Nephron (organoid): ENCODE measurements around the gene RBMXL3.

Experiments used
- H3K27ac Mint-ChIP-seq, 3 experiments: 2 replicates each; pipeline ENCODE4 v1.8.0; 2020; ENCODE audit warnings: mixed read lengths in 3 of 3, mild to moderate bottlenecking in 2 of 3, moderate library complexity in 1 of 3
- H3K27me3 Mint-ChIP-seq: 2 replicates; pipeline ENCODE4 v1.8.0; 2021; ENCODE audit warnings: low read depth, mild to moderate bottlenecking, moderate library complexity, mixed read lengths
- H3K36me3 Mint-ChIP-seq: 2 replicates; pipeline ENCODE4 v1.8.0; 2020; ENCODE audit warnings: low read depth, mixed read lengths
- H3K4me1 Mint-ChIP-seq: 2 replicates; pipeline ENCODE4 v1.8.0; 2020; ENCODE audit warnings: mixed read lengths
- H3K4me3 Mint-ChIP-seq, 3 experiments: 2 replicates each; pipeline ENCODE4 v1.8.0; 2020; ENCODE audit warnings: mild to moderate bottlenecking in 3 of 3, mixed read lengths in 3 of 3, moderate library complexity in 2 of 3
- H3K9me3 Mint-ChIP-seq: 2 replicates; pipeline ENCODE4 v1.8.0; 2020; ENCODE audit warnings: mixed read lengths
- CTCF ChIP-seq, 3 experiments: fragments of 200-600 bp; sonication (generic); IDR thresholded peaks; one replicate each; pipeline ENCODE4 v1.5.0; 2021; ENCODE audit warnings: antibody characterized with exemption in 3 of 3; ENCODE audit not compliant: unreplicated experiment in 3 of 3

The RBMXL3 gene

GRCh38 chrX:115178473-115178872 is 10.7 kb upstream of the RBMXL3 start:
- Mint-ChIP-seq H3K9me3 (no peaks in the 10 kb centered on the region), H3K4me3 (no peak overlapping the region), H3K27me3 (no peaks in the 10 kb centered on the region), H3K4me1 (no peaks in the 10 kb centered on the region), H3K27ac (no peak overlapping the region), H3K36me3 (peaks cover 42% of the 10 kb centered on the region)
- no peak for TF ChIP-seq CTCF (IDR thresholded peaks at IDR 0.05; ENCODE audit: unreplicated experiment in 3 of 3)

- H3K4me1 Mint-ChIP-seq: no peaks in the 10 kb centered on the region
- no peak for TF ChIP-seq CTCF (IDR thresholded peaks at IDR 0.05; ENCODE audit: unreplicated experiment in 3 of 3)
- H3K9me3 Mint-ChIP-seq: peaks cover 3% of the 10 kb centered on the region
- no peak overlapping the region for H3K4me3 Mint-ChIP-seq
- H3K36me3 Mint-ChIP-seq: peaks cover 20% of the 10 kb centered on the region
- no peaks in the 10 kb centered on the region for H3K27me3 Mint-ChIP-seq
- H3K27ac Mint-ChIP-seq: no peak overlapping the region
Observed at GRCh38 chrX:115183980-115184379, 5.2 kb upstream of the RBMXL3 start.

GRCh38 chrX:115189646-115190635 is 731 bp downstream of the RBMXL3 start:
- H3K27me3 Mint-ChIP-seq: no peaks in the 10 kb centered on the region
- H3K4me3 Mint-ChIP-seq: no peak overlapping the region
- TF ChIP-seq CTCF (IDR thresholded peaks at IDR 0.05; ENCODE audit: unreplicated experiment in 3 of 3): no peak
- peaks cover 67% of the 10 kb centered on the region for H3K36me3 Mint-ChIP-seq
- no peaks in the 10 kb centered on the region for H3K4me1 Mint-ChIP-seq
- H3K27ac Mint-ChIP-seq: no peak overlapping the region
- peaks cover 16% of the 10 kb centered on the region for H3K9me3 Mint-ChIP-seq

GRCh38 chrX:115190636-115191489 is 1.7 kb downstream of the RBMXL3 start:
- no peak for TF ChIP-seq CTCF (IDR thresholded peaks at IDR 0.05; ENCODE audit: unreplicated experiment in 3 of 3)
- no peaks in the 10 kb centered on the region for H3K4me1 Mint-ChIP-seq
- H3K27ac Mint-ChIP-seq: no peak overlapping the region
- H3K27me3 Mint-ChIP-seq: no peaks in the 10 kb centered on the region
- peaks cover 23% of the 10 kb centered on the region for H3K9me3 Mint-ChIP-seq
- no peak overlapping the region for H3K4me3 Mint-ChIP-seq
- peaks cover 70% of the 10 kb centered on the region for H3K36me3 Mint-ChIP-seq

GRCh38 chrX:115191490-115192243 is 2.5 kb downstream of the RBMXL3 start:
- no peaks in the 10 kb centered on the region for H3K4me1 Mint-ChIP-seq
- H3K36me3 Mint-ChIP-seq: peaks cover 66% of the 10 kb centered on the region

More at GRCh38 chrX:115191490-115192243, 2.5 kb downstream of the RBMXL3 start:
- Mint-ChIP-seq H3K27me3 (no peaks in the 10 kb centered on the region), H3K9me3 (peaks cover 25% of the 10 kb centered on the region), H3K4me3 (no peak overlapping the region), H3K27ac (no peak overlapping the region)
- no peak for TF ChIP-seq CTCF (IDR thresholded peaks at IDR 0.05; ENCODE audit: unreplicated experiment in 3 of 3)
